Endodermal cell (in vitro differentiated cells): ENCODE data around the gene LHPP. TPM values are rescaled to one million over a fixed set of nuclear protein-coding genes. Genes with fewer than 3 reads are reported as not detected.

Source experiments
- DNase-seq: peaks from one replicate; pipeline ENCODE4 v3.0.0-alpha.2; 2017
- H3K27ac ChIP-seq: 2 replicates; pipeline ENCODE4 v1.5.1; 2013; ENCODE audit warnings: mild to moderate bottlenecking, low read depth, low read length, moderate library complexity
- H3K27me3 ChIP-seq: 2 replicates; pipeline ENCODE4 v1.6.1; 2013; ENCODE audit warnings: mild to moderate bottlenecking, low read length, moderate library complexity; ENCODE audit not compliant: insufficient read depth, control insufficient read depth, poor library complexity, severe bottlenecking
- H3K36me3 ChIP-seq: 2 replicates; pipeline ENCODE4 v1.7.0; 2013; ENCODE audit warnings: mild to moderate bottlenecking, low read length, moderate library complexity; ENCODE audit not compliant: control insufficient read depth, insufficient read depth
- H3K4me1 ChIP-seq: one replicate; pipeline ENCODE4 v1.7.0; 2013; ENCODE audit warnings: low read length; ENCODE audit not compliant: control insufficient read depth, insufficient read depth
- H3K4me3 ChIP-seq: 2 replicates; pipeline ENCODE4 v1.5.1; 2013; ENCODE audit warnings: mild to moderate bottlenecking, low read length, moderate library complexity
- H3K9ac ChIP-seq: 2 replicates; pipeline ENCODE4 v1.6.1; 2013; ENCODE audit warnings: mild to moderate bottlenecking, low read length, moderate library complexity; ENCODE audit not compliant: poor library complexity, severe bottlenecking; ENCODE audit errors: extremely low read depth
- H3K9me3 ChIP-seq: 2 replicates; pipeline ENCODE4 v1.6.1; 2013; ENCODE audit warnings: mild to moderate bottlenecking, low read length, moderate library complexity; ENCODE audit not compliant: control insufficient read depth
- H3K27ac Mint-ChIP-seq: 2 replicates; pipeline ENCODE4 v1.8.0; 2020; ENCODE audit warnings: mixed read lengths
- H3K27me3 Mint-ChIP-seq: 2 replicates; pipeline ENCODE4 v1.8.0; 2021; ENCODE audit warnings: mild to moderate bottlenecking, mixed read lengths; ENCODE audit not compliant: insufficient read depth
- H3K36me3 Mint-ChIP-seq: 2 replicates; pipeline ENCODE4 v1.8.0; 2020; ENCODE audit warnings: low read depth, mixed read lengths
- H3K4me1 Mint-ChIP-seq: 2 replicates; pipeline ENCODE4 v1.8.0; 2020; ENCODE audit warnings: mixed read lengths
- H3K4me3 Mint-ChIP-seq: 2 replicates; pipeline ENCODE4 v1.8.0; 2020; ENCODE audit warnings: mild to moderate bottlenecking, moderate library complexity, mixed read lengths
- H3K9me3 Mint-ChIP-seq: 2 replicates; pipeline ENCODE4 v1.8.0; 2020; ENCODE audit warnings: mild to moderate bottlenecking, mixed read lengths
- CTCF ChIP-seq: fragments of 200-600 bp; sonication (generic); conservative IDR thresholded peaks from 2 replicates; pipeline ENCODE4 v1.5.0; 2021; ENCODE audit warnings: antibody characterized with exemption, mild to moderate bottlenecking
- WGBS, 2 experiments: methylation state at CpG; one replicate each; pipeline versions ENCODE4 v1.1.5 to v1.1.7; 2013; ENCODE audit warnings: missing lambda C conversion rate in 2 of 2, mixed read lengths in 1 of 2; ENCODE audit not compliant: insufficient coverage in 1 of 2, insufficient read length in 1 of 2; 5-methylcytosine and 5-hydroxymethylcytosine counted together
- total RNA-seq, 2 donors: library from RNA; stranded (reverse); fragmentation: NEBNext Ultra II Directional in 1 of 2; extraction: Animal tissue kit (Norgen Biotek cat#: 25700) in 1 of 2; gene quantifications; 2 replicates in 1 of 2; 3 replicates in 1 of 2; pipeline ENCODE4 v1.2.1, GENCODE V29; 2021

The LHPP gene
- total RNA-seq, 2 donors from 2014 or later: 23.3 to 24.8 TPM

DNA sequence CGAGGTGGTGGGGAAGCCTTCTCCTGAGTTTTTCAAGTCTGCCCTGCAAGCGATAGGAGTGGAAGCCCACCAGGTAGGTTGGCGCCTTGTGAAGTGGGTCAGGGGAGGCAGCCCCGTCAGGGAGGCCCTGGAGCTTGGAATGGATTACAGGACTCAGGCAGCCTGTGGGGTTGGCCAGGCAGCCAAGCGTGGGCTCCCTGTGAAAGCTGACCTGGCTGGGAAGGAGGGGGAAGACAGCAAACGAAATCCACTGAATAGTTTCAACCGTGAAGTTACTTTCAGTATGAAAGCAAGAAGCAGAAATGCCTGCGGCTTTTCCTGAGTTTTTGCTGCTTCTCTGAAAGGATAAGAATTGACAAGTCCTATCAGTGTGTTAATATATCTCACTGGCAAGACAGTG, 36.4 kb downstream of the LHPP start:
- no peak for TF ChIP-seq CTCF
- peaks cover 22% of the 10 kb centered on the region for H3K36me3 Mint-ChIP-seq
- H3K4me3 Mint-ChIP-seq: no peak overlapping the region
- Histone ChIP-seq H3K4me3 (no peak overlapping the region), H3K9ac (no peak overlapping the region), H3K27ac (no peak overlapping the region), H3K27me3 (no peaks in the 10 kb centered on the region), H3K4me1 (no peaks in the 10 kb centered on the region), H3K9me3 (peaks cover 8% of the 10 kb centered on the region), H3K36me3 (peaks cover 4% of the 10 kb centered on the region)
- no peaks in the 10 kb centered on the region for H3K4me1 Mint-ChIP-seq
- DNase-seq: no peak
- peaks cover 20% of the 10 kb centered on the region for H3K9me3 Mint-ChIP-seq
- WGBS, 2 experiments: 83 to 88% methylated on average over 7 to 8 of the region's 8 CpGs
- no peak overlapping the region for H3K27ac Mint-ChIP-seq
- H3K27me3 Mint-ChIP-seq: no peaks in the 10 kb centered on the region

GRCh38 chr10:124500757-124501156, 39.1 kb downstream of the LHPP start:
- H3K27me3 Mint-ChIP-seq: no peaks in the 10 kb centered on the region
- Histone ChIP-seq H3K27ac (no peak overlapping the region), H3K36me3 (peaks cover 4% of the 10 kb centered on the region), H3K4me3 (no peak overlapping the region), H3K9me3 (peaks cover 8% of the 10 kb centered on the region), H3K27me3 (no peaks in the 10 kb centered on the region), H3K4me1 (no peaks in the 10 kb centered on the region), H3K9ac (no peak overlapping the region)
- WGBS, 2 experiments: 85 to 95% methylated on average over 2 to 3 of the region's 3 CpGs
- peaks cover 22% of the 10 kb centered on the region for H3K36me3 Mint-ChIP-seq
- no peak overlapping the region for H3K4me3 Mint-ChIP-seq
- H3K4me1 Mint-ChIP-seq: no peaks in the 10 kb centered on the region
- H3K27ac Mint-ChIP-seq: no peak overlapping the region
- DNase-seq: no peak
- H3K9me3 Mint-ChIP-seq: peaks cover 20% of the 10 kb centered on the region
- no peak for TF ChIP-seq CTCF

DNA sequence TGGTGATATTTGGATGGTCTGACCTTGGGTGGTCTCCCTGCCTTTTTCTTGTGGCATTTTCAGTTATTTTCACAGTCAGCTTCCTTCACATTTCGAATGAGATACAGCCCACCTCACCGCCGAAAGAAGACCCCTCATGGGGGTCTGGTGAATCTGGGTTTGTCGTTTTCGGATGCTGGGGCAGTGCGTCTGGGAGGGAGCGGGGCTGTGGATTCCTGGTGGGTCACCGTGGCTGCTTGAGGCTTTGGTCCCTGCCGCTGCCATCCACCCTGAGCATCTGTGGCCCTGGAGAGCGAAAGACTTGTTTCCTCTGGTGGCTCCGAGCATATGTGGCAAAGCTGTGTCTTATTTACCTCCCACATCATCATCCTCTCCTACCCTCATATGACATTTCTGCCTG, 43.1 kb downstream of the LHPP start:
- H3K4me3 ChIP-seq: no peak overlapping the region
- DNase-seq: no peak
- no peak overlapping the region for H3K27ac ChIP-seq
- Mint-ChIP-seq H3K36me3 (peaks cover 21% of the 10 kb centered on the region), H3K27ac (no peak overlapping the region), H3K4me3 (no peak overlapping the region), H3K9me3 (peaks cover 19% of the 10 kb centered on the region), H3K4me1 (no peaks in the 10 kb centered on the region), H3K27me3 (no peaks in the 10 kb centered on the region)
- no peaks in the 10 kb centered on the region for H3K27me3 ChIP-seq
- peaks cover 8% of the 10 kb centered on the region for H3K9me3 ChIP-seq
- no peak overlapping the region for H3K9ac ChIP-seq
- WGBS, 2 experiments: 84 to 94% methylated on average over 8 to 11 of the region's 11 CpGs
- H3K36me3 ChIP-seq: peaks cover 4% of the 10 kb centered on the region
- TF ChIP-seq CTCF: no peak
- no peaks in the 10 kb centered on the region for H3K4me1 ChIP-seq
